Mononuclear cell (primary cell): ENCODE data around the gene VWA8. TPM values are rescaled to one million over a fixed set of nuclear protein-coding genes. Genes with fewer than 3 reads are reported as not detected.
"Not testable (repeated sequence)": the region's sequence is repeated elsewhere in the genome, so short reads cannot be mapped to it uniquely, and the experiment has no call there.

Experiments
- H3K27me3 ChIP-seq: 2 replicates; pipeline ENCODE4 v1.6.0; 2011; ENCODE audit warnings: low read length, control low read depth; ENCODE audit not compliant: insufficient read depth
- H3K4me1 ChIP-seq: 2 replicates; pipeline ENCODE4 v1.5.1; 2011; ENCODE audit warnings: mild to moderate bottlenecking, low read length, control low read depth; ENCODE audit not compliant: insufficient read depth
- H3K4me3 ChIP-seq: 2 replicates; pipeline ENCODE4 v1.5.1; 2011; ENCODE audit warnings: mild to moderate bottlenecking, low read length, moderate library complexity
- H3K9me3 ChIP-seq: 2 replicates; pipeline ENCODE4 v1.5.1; 2011; ENCODE audit warnings: low read depth, mild to moderate bottlenecking, control low read depth, low read length
- total RNA-seq: library from RNA; depleted of rRNA; stranded (reverse); fragments of >200 nt; gene quantifications from one replicate; pipeline ENCODE4 v1.2.3, GENCODE V29; 2012

Gene VWA8
- total RNA-seq, 1 donor, result 18.6 TPM

DNA sequence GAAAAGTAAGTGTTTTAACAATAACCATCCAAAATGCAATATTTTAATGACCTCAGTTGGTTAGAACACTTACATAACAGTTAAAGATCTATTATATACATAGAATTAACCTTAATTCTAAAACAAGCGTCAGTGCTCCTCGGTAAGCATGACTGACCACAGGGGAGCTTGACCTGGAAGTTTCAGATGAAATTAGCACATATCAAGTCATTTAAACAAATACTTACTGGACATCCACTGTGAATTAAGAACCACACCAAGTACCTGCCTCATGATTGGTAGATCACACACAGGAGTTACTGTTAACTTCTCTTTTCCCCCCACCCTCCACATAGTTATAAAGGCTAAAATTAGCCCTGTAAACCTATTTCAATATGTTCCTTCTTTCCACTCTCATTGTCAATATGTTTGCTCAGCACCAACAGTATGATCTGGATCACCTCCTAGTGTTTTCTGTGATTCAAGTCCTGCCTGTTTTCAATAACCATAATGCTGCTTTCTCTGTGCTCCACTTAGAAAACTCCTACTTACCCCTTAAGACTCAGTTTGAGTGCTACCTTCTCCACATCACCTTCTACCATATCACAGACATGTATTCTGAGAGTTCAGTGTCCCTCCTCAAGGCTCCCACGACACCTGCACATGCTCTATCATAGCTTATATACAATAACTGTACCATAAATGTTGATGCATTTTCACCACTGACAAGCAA, 209.0 kb downstream of the VWA8 start:
- Histone ChIP-seq H3K4me1 (no peaks in the 10 kb centered on the region), H3K9me3 (no peaks in the 10 kb centered on the region), H3K27me3 (no peaks in the 10 kb centered on the region), H3K4me3 (no peak overlapping the region)

DNA sequence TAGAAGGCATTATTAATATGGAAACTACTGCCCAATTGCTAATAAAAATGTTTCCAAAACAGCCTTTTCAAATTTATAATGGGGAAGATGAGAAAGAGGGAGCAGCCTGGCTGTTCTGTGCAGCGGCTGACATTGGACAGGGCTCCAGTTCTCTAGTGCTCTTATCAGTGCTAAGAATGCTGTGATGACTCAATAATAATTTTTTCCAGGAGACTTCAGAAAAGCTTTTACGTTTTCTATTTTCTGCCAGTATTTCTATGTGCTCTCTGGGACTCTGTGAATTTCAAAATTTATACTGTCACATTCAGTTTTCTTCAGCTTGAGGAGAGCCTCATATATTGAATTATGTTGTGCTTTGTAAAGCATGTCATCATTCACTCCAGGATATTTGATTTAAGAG, 209.6 kb downstream of the VWA8 start:
- no peak overlapping the region for H3K4me3 ChIP-seq
- no peaks in the 10 kb centered on the region for H3K9me3 ChIP-seq
- H3K4me1 ChIP-seq, result no peaks in the 10 kb centered on the region
- no peaks in the 10 kb centered on the region for H3K27me3 ChIP-seq

DNA sequence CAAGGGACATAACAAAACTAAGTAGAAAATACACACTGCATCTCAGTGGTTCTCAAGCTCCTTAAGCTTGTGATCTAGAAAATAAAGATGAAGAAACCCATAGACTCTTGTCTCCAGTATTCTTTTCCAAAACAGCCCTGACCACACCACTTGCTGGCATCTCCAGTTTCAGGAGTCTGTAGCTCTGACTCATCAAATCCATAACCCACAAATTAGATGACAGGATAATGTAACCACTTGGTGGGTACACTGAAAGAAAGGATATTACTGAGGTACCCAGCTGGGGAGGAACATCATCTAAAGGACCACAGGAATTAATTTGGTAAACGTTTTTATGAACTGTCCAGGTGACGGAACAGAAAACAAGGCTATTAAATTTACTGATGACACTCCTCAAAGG, 214.7 kb downstream of the VWA8 start:
- Histone ChIP-seq H3K4me3 (no peak overlapping the region), H3K9me3 (no peaks in the 10 kb centered on the region), H3K27me3 (no peaks in the 10 kb centered on the region), H3K4me1 (no peaks in the 10 kb centered on the region)

DNA sequence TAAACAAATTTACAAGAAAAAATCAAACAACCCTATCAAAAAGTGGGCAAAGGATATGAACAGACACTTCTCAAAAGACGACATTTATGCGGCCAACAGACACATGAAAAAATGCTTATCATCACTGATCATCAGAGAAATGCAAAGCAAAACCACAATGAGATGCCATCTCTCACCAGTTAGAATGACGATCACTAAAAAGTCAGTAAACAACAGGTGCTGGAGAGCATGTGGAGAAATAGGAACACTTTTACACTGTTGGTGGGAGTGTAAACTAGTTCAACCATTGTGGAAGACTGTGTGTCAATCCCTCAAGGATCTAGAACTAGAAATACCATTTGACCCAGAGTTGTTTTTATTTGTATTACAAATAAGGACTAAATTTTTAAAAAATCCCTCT, 215.4 kb downstream of the VWA8 start:
- H3K27me3 ChIP-seq, H3K9me3 ChIP-seq, H3K4me1 ChIP-seq, H3K4me3 ChIP-seq: not testable (repeated sequence)

DNA sequence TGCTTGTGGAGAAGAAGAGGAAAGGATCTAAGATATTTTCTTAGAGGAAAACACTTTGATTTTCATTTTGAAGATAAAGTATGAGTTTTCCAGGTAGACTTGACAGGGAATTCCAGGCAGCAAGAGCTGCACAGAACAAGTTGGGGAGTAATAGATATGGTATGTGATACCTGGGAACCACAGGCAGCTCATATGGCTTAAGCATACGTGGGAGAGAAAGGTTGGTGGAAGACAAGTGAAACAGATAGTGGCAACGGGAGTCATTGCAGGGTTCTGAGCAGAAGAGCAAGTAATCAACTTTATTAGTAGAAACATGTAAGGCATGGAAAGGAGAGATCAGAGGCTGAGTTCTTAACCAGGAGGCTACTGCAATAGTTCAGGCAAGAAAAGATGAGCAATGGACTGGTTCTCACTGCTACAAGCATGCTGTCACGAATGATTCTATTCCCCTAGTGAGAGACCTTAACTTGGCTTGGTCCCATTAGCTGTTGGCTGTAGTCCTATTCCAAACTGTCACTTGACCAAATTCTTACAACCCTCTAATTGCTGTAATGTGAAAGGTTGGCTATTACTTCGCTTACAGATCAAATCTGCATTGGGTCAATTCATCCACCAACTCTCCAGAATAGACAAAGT, 217.9 kb downstream of the VWA8 start:
- Histone ChIP-seq H3K9me3 (no peaks in the 10 kb centered on the region), H3K27me3 (no peaks in the 10 kb centered on the region), H3K4me3 (no peak overlapping the region), H3K4me1 (no peaks in the 10 kb centered on the region)

DNA sequence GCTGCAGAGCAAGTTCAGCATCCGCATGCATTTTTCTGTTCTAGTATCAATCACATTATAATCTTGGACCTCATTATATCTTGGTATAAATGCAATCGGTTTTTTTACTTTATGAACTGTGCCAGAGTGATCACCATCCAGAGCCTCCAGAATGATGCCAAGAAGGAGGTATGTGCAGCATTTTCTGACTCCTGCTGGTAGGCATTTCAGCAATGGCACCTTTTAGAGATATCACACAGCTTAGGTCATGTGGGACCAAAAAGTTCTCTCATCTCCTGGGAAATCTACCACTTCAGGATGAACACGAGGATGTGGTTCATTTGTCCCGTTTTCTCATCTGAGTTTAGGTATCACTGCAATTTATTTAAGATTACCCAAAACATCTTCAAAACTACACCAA, 220.4 kb downstream of the VWA8 start:
- no peaks in the 10 kb centered on the region for H3K9me3 ChIP-seq
- H3K27me3 ChIP-seq, result no peaks in the 10 kb centered on the region
- no peak overlapping the region for H3K4me3 ChIP-seq
- no peaks in the 10 kb centered on the region for H3K4me1 ChIP-seq

DNA sequence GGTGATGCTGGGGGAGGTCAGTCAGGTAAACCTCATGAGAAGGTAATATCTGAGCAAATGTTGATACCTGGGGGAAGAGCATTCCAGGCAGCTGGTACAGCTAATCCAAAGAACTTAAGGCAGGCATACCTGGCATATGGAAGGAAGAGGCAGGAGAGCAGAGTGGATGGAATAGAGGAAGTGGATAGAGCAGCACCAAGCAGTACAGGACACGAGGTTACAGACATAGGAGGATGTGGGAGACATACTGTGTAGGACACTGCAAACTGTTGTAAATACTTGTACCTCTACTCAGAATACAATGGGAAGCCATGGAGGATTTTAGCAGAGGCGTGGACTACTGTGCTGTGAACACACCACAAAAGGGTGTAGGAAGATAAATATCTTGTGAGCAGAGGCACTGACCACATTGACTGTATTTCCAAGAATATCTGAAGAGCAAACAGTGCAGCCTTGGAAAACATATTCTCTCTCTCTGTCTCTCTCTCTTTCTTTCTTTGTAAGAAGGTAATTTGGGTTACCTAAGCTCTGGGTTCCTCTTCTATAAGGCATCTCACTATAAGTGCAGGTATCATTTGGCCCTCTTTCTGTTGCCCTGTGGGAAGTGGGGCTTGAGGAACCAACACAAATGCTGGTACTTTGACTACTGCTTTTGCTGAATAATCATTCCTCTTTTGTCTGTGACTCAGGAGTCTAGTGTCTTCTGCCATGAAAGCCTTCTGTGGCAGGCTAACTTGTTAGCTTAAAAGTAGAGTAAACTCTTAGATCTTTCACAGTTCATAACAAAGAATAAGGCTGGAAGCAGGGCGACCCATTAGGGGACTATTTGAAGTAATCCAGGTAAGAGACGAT, 238.0 kb downstream of the VWA8 start:
- H3K4me3 ChIP-seq, result no peak overlapping the region
- no peaks in the 10 kb centered on the region for H3K27me3 ChIP-seq
- no peaks in the 10 kb centered on the region for H3K4me1 ChIP-seq
- no peaks in the 10 kb centered on the region for H3K9me3 ChIP-seq

DNA sequence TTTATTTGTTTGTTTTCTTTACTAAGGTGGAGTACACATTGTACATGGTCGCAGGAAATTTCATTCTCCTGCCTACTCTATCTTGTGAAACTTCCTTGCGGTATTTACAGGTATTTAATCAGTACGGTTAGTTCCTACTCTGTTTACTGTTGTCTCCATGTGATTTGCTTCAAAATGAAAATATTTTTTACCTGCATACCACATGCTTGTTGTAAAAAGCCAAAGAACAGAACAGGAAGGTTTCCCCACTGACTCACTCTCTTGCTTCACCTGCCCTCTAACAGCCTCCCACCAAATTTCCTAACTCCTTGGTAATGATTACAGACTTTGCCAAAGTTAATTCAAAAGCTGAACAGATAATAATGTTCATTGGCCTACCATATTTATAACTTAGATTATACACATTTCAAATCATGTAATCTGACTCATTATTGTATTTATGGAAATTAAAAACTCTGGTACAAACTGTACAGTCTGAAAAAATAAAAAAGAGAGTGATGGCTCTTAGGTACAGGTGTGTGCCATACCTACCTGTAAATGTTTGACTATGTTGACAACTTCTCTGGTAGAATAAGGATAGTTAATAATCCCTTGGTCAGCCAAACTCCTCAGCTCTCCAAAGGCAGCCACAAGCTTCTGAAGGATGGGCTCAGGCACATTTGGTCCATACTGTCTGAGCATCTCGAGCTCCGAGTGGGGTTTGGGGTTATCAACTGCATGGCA, 239.9 kb downstream of the VWA8 start:
- Histone ChIP-seq H3K9me3 (no peaks in the 10 kb centered on the region), H3K4me3 (no peak overlapping the region), H3K4me1 (no peaks in the 10 kb centered on the region), H3K27me3 (no peaks in the 10 kb centered on the region)

DNA sequence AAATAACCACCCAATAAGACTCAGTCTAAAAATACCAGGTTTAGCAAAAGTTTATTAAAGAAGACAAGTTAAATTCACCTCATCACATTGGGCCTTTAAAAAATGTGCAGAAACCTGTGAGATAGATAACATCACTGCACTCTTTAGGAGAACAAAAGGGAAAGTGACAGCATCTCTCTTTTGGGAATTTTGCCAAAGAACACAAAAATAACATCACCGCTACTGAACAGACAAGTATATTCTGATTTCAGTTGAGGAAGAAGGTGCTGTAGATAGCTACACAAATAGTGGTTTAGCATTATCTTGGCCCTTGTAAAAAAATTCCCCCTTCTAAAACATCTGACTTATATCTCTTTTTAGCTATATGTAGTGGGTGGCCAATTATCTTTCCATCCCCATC, 244.7 kb downstream of the VWA8 start:
- Histone ChIP-seq H3K9me3 (no peaks in the 10 kb centered on the region), H3K4me3 (no peak overlapping the region), H3K27me3 (no peaks in the 10 kb centered on the region), H3K4me1 (no peaks in the 10 kb centered on the region)

DNA sequence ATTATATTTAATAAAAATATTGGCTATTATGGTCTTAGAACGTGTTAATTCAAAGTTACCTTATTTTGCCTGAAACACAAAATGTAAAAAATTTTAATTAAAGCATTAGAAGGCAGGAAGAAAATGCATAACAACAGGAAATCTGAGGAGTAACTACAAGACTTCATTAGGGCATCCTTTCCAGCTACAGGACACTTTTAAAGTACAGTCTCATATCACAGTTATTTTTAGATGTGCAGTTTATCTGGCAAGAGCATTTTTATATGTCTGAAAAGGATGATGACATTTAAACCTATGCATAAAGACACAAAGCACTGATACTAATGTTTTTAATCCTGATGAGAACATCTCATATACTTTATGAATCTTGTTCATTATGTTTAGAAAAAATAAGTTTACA, 247.5 kb downstream of the VWA8 start:
- no peaks in the 10 kb centered on the region for H3K4me1 ChIP-seq
- H3K9me3 ChIP-seq, result no peaks in the 10 kb centered on the region
- no peaks in the 10 kb centered on the region for H3K27me3 ChIP-seq
- no peak overlapping the region for H3K4me3 ChIP-seq

DNA sequence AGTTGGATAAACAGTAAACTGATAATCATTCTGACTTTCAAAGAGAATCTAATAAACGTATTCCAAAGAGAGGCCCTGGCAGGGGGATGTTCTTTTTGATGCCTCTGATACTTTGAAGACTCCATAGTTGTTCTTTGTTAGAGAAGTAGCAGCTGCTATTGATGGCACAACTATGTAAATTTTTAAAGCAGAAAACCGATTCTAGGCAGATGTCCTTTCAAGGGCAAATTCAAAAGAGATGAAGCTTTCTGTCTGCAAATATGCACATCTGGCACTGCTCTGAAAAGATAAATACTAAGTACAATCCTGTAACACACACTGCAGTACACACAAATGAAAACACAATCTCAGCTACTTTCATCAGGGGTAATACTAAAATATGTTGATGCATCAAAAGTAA, 250.1 kb downstream of the VWA8 start:
- Histone ChIP-seq H3K4me3 (no peak overlapping the region), H3K4me1 (no peaks in the 10 kb centered on the region), H3K27me3 (no peaks in the 10 kb centered on the region), H3K9me3 (no peaks in the 10 kb centered on the region)

DNA sequence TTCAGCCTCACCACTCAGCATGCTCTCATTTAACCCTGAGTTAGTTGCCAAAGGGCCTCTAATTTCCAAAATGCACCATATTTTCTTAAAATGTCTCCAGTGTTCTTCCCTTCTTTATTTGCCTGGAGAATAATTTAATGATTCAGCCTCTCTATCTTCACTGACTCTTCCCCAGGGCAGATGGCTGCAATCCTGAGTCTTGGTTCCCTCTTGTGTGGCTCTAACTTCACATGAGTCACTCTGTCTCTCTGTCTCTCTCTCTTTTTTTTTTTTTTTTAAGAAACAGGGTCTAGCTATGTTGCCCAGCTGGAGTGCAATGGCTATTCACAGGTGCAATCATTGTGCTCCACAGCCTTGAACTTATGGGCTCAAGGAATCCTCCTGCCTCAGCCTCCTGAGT, 251.4 kb downstream of the VWA8 start:
- Histone ChIP-seq H3K4me3 (no peak overlapping the region), H3K27me3 (no peaks in the 10 kb centered on the region), H3K9me3 (no peaks in the 10 kb centered on the region), H3K4me1 (no peaks in the 10 kb centered on the region)

DNA sequence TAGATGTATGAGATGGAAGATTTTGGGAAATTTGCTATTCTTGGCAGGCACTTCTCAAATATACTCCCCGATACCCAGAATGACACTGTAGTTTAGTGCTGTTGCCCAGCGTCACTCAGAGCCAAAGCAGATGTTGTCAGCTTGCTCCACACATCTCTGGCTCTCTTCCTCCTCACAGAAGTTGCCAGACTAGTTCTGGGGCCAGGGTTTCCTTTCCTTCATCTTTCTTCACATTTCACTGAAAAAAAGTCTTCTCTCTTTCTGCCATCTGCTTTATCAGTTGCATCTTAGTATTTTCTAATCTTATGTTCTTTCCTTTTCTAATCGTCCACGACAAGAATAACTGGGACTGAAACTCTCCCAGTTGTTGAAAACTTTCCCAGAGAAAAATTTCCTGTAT, 252.2 kb downstream of the VWA8 start:
- Histone ChIP-seq H3K4me3 (no peak overlapping the region), H3K27me3 (no peaks in the 10 kb centered on the region), H3K4me1 (no peaks in the 10 kb centered on the region), H3K9me3 (no peaks in the 10 kb centered on the region)

DNA sequence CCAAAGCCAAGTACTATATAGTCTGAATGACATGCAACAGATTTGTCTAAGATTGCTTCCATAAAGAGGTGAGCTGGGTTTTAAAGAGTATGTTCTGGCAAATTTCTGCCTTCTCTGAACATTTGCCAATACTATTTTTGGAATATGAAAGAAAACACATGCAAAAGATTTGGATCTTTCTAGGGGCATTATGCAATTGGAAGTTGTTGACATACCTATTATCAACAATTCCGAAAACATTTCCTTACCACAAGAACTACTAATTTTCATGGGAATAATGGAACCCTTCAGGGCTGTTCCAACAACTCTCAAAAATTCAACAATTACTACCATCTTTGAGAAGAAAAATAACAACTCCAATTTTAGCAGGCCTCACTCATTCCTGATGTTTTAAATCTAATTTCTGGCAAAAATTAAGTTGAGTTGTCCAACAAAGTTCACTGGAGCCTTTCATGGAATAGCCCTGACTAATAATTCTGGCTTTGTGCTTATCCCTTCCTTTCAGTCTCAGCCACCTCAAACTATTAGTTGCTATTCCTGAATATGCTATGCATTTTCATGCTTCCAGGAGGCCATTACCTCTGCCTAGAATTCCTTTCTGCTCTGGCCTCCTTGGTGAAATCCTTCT, 253.6 kb downstream of the VWA8 start:
- no peaks in the 10 kb centered on the region for H3K9me3 ChIP-seq
- H3K27me3 ChIP-seq, result no peaks in the 10 kb centered on the region
- no peak overlapping the region for H3K4me3 ChIP-seq
- H3K4me1 ChIP-seq, result no peaks in the 10 kb centered on the region

DNA sequence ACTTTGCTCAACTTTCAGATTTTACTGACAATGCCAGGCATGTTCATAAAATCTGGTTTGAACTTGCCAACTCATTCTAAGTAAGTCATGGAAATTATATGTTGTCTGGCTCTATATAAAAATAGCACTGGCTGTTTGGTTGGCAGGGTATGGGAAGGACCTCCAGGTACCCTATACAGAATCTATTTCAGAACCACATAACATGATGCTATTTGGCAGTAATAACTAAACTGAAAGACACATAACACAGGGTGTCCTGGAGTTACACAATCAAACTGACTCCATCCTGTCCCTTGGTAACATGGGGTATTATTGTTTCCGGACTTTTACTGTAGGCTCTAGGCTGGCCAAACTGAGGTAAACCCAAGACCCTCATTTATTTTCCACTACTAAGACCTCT, 254.8 kb downstream of the VWA8 start:
- Histone ChIP-seq H3K9me3 (no peaks in the 10 kb centered on the region), H3K27me3 (no peaks in the 10 kb centered on the region), H3K4me1 (no peaks in the 10 kb centered on the region), H3K4me3 (no peak overlapping the region)
